ENCODE data around the gene TLCD3B. TPM values are rescaled to one million over a fixed set of nuclear protein-coding genes. Genes with fewer than 3 reads are reported as not detected.
A peak's percentile ranks its signal among the peaks of the same experiment; 100 is the strongest.

Gene TLCD3B
- total and polyA plus RNA-seq, 12 donors: 0.29 TPM; not detected in 11

- ATAC-seq (no peak), DNase-seq (no peak)
- Histone ChIP-seq H3K36me3 (peaks cover 0 to 24% (median 0%) of the 10 kb centered on the region in 9 donors), H3K27ac (no peak overlapping the region), H3K27me3 (peaks cover 19 to 46% (median 44%) of the 10 kb centered on the region in 7 donors), H3K4me3 (no peak overlapping the region), H3K9me3 (no peaks in the 10 kb centered on the region), H3K4me1 (peaks cover 3 to 31% (median 18%) of the 10 kb centered on the region in 9 donors)
- no peak for TF ChIP-seq CTCF (IDR thresholded peaks at IDR 0.05)
- 68 to 74% methylated on average over 11 of the region's 11 CpGs for WGBS, 2 donors
- intact Hi-C loops (cut with DNase I): loop anchor here in 5 of 10 donors (5.0 to 10.0 kb wide), 5 partner anchors 80 to 303 kb away; partner anchors contain the start of genes KCTD13 (in 4 of the 5) and CDIPT (in 2 of the 5)
Measured at GRCh38 chr16:30007378-30007895, 23.6 kb downstream of the TLCD3B start.

- intact Hi-C loops (cut with DNase I): loop anchor here in 5 of 10 donors (5.0 to 10.0 kb wide), 5 partner anchors 80 to 302 kb away; partner anchors contain the start of genes KCTD13 (in 4 of the 5) and CDIPT (in 2 of the 5)
Measured at GRCh38 chr16:30006659-30007377, 24.3 kb downstream of the TLCD3B start.

DNA sequence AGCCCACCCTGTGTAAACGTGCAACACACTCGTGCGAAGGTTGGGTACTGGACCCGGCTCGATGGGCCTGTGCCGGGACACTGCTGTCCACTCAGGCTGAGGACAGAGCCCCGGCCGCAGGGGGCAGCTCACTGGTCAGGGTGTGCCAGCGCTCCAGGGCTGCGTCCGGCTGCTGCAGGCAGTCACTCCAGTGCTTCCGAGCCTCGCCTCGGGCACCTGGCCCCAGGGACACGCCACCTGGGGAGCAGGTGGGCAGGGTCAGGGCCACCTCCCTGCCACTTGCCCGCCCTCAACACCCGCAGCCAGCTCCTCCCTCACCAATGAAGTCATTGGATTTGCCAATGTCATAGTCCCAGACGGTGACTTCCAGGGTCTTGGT, 25.0 kb downstream of the TLCD3B start:
- DNase-seq (no peak), ATAC-seq (peak in 2 of 8 donors; percentile 5 to 10)
- peaks cover 3 to 19% (median 10%) of the 10 kb centered on the region in 9 donors for H3K4me1 ChIP-seq
- WGBS, 2 donors: 87 to 91% methylated on average over 18 of the region's 18 CpGs
- H3K27ac ChIP-seq: no peak overlapping the region
- peaks cover 19 to 33% (median 30%) of the 10 kb centered on the region in 7 donors for H3K27me3 ChIP-seq
- intact Hi-C loops (cut with DNase I): loop anchor here in 5 of 10 donors (5.0 to 10.0 kb wide), 5 partner anchors 79 to 301 kb away; partner anchors contain the start of genes KCTD13 (in 4 of the 5) and CDIPT (in 2 of the 5)
- peaks cover 0 to 37% (median 0%) of the 10 kb centered on the region in 9 donors for H3K36me3 ChIP-seq
- TF ChIP-seq CTCF (IDR thresholded peaks at IDR 0.05): no peak
- no peak overlapping the region for H3K4me3 ChIP-seq
- H3K9me3 ChIP-seq: no peaks in the 10 kb centered on the region

More at GRCh38 chr16:30006659-30007377, 24.3 kb downstream of the TLCD3B start:
- Histone ChIP-seq H3K27me3 (peaks cover 19 to 41% (median 38%) of the 10 kb centered on the region in 7 donors), H3K4me1 (peaks cover 3 to 26% (median 17%) of the 10 kb centered on the region in 9 donors), H3K9me3 (no peaks in the 10 kb centered on the region), H3K36me3 (peaks cover 0 to 30% (median 0%) of the 10 kb centered on the region in 9 donors), H3K27ac (no peak overlapping the region), H3K4me3 (no peak overlapping the region)
- ATAC-seq: no peak
- DNase-seq: no peak
- 80 to 88% methylated on average over 34 of the region's 34 CpGs for WGBS, 2 donors
- TF ChIP-seq CTCF (IDR thresholded peaks at IDR 0.05): no peak

DNA sequence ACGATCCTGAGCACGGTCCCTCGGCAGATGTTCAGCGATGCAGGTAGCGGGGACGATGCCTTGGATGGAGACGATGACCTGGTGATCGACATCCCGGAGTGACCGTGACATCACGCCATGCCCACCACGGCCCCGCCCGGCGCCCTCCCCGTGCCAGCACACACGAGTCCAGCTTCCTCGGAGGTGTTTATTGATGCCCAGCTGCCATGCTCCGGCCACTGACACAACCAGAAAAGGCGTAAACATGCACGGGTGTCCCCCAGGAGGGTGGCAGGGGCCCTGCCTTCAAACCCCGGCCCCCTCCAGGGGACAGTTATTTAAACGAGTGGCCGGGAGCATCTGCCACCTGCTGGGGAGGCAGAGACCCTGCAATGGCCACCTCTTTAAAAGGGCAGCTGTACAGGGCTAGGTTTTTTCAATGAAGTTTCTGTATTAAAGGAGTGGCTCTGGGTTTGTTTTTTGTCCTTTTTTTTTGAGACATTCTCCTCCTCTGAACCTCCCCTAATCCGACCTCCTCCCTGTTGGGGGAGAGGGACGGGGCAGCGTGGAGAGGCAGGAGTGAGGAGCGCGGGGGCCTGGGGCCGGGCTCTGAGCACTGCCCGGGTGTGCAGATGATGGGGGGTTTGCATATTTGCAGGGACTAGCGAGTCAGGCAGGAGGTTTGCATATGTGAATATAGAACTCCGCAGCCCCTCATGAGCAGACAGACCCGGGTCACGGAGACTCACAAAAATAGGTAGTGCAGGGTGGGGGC, 25.6 kb downstream of the TLCD3B start:
- H3K36me3 ChIP-seq: peaks cover 0 to 43% (median 4%) of the 10 kb centered on the region in 9 donors
- peak in 7 of 8 donors; percentile 42 to 73 (median 66) for ATAC-seq
- peaks cover 0 to 13% (median 4%) of the 10 kb centered on the region in 9 donors for H3K4me1 ChIP-seq
- no peak overlapping the region for H3K4me3 ChIP-seq
- H3K27ac ChIP-seq: no peak overlapping the region
- peaks cover 13 to 28% (median 25%) of the 10 kb centered on the region in 7 donors for H3K27me3 ChIP-seq
- no peaks in the 10 kb centered on the region for H3K9me3 ChIP-seq
- peak; percentile 77 to 88 (median 84) for TF ChIP-seq CTCF (IDR thresholded peaks at IDR 0.05)
- WGBS, 2 donors: 59 to 65% methylated on average over 35 of the region's 35 CpGs
- intact Hi-C loops (cut with DNase I): loop anchor here in 5 of 10 donors (5.0 to 10.0 kb wide), 5 partner anchors 78 to 301 kb away; partner anchors contain the start of genes KCTD13 (in 4 of the 5) and CDIPT (in 2 of the 5)
- DNase-seq: no peak

Measured in heart right ventricle (tissue), 16 donors.